ENCODE measurements around the gene HCN2.

Gene HCN2

DNA sequence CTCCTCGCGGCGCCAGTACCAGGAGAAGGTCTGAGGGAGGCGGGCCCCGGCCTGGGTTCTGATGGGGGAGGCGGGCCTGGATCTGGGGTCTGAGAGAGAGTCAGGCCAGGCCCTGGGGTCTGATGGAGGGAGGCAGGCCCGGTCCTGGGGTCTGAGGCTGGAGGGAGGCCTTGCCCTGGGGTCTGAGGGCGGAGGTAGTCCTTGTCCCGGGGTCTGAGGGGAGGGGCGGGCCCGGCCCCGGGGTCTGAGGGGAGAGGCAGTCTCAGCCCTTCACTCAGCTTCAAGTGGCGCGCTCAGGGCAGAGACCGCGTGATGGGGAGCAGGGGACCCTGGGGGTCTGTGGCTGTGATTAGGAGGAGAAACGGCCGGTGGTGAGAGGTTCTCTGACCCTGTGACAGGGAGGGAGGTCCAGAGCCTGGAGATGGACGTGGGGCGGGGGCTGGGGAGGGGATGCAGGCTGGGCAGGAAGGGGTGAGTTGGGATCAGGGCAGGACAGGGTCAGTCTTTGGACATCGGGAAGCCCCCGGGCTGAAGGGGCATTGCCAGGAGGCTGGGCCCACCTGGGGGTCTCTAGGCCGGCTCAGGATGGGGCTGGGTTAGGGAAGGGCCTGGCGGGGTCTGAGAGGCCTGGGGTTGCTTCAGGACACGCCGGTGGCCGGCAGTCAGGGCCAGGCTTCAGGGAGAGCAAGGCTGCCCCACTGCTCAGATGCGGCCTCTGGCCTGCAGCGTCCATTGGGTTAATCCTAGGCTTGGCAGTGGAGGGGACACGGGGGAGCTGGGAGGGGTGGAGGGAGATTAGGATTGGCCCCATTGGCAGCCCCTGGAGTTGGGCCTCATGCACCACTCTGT is 18.7 kb downstream of the HCN2 start:
- no peaks in the 10 kb centered on the region for H3K36me3 ChIP-seq (ENCODE audit: control insufficient read depth in 2 of 2, insufficient read depth in 2 of 2, low read length in 2 of 2)
- no peaks in the 10 kb centered on the region for H3K9me3 ChIP-seq (ENCODE audit: control insufficient read depth in 2 of 2, low read length in 2 of 2)
- no peak overlapping the region for H3K27ac ChIP-seq (ENCODE audit: low read length)
- peaks cover 7% of the 10 kb centered on the region for H3K4me1 ChIP-seq (ENCODE audit: control insufficient read depth, insufficient read depth, low read length)
- no peak overlapping the region for H3K4me3 ChIP-seq (ENCODE audit: low read length in 2 of 2)
- H3K27me3 ChIP-seq (ENCODE audit: control insufficient read depth in 1 of 2, insufficient read depth in 2 of 2, low read length in 2 of 2) = no peaks in the 10 kb centered on the region
- no peak overlapping the region for H3K9ac ChIP-seq (ENCODE audit: low read length in 2 of 2)

DNA sequence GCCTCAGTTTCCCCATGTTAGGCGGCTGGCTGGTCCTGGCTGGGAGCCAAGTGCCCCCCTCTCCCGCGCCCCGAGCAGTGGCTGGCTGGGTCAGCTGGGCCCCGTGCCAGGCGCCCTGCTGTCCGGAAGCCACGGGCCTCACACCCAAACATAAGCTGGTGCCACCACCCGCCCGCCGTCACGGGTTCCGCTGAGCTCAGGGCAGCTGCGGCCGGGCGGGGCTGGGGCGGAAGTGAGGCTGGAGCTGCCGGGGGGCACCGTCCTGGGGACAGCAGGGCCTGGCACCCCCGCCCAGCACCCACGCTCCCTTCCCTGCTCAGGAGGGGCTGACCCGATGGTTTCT is 19.3 kb downstream of the HCN2 start:
- H3K4me1 ChIP-seq (ENCODE audit: control insufficient read depth, insufficient read depth, low read length) = peaks cover 7% of the 10 kb centered on the region
- no peak overlapping the region for H3K27ac ChIP-seq (ENCODE audit: low read length)
- H3K9ac ChIP-seq (ENCODE audit: low read length in 2 of 2) = no peak overlapping the region
- H3K4me3 ChIP-seq (ENCODE audit: low read length in 2 of 2) = no peak overlapping the region
- H3K36me3 ChIP-seq (ENCODE audit: control insufficient read depth in 2 of 2, insufficient read depth in 2 of 2, low read length in 2 of 2) = no peaks in the 10 kb centered on the region
- no peaks in the 10 kb centered on the region for H3K9me3 ChIP-seq (ENCODE audit: control insufficient read depth in 2 of 2, low read length in 2 of 2)
- H3K27me3 ChIP-seq (ENCODE audit: control insufficient read depth in 1 of 2, insufficient read depth in 2 of 2, low read length in 2 of 2) = no peaks in the 10 kb centered on the region

DNA sequence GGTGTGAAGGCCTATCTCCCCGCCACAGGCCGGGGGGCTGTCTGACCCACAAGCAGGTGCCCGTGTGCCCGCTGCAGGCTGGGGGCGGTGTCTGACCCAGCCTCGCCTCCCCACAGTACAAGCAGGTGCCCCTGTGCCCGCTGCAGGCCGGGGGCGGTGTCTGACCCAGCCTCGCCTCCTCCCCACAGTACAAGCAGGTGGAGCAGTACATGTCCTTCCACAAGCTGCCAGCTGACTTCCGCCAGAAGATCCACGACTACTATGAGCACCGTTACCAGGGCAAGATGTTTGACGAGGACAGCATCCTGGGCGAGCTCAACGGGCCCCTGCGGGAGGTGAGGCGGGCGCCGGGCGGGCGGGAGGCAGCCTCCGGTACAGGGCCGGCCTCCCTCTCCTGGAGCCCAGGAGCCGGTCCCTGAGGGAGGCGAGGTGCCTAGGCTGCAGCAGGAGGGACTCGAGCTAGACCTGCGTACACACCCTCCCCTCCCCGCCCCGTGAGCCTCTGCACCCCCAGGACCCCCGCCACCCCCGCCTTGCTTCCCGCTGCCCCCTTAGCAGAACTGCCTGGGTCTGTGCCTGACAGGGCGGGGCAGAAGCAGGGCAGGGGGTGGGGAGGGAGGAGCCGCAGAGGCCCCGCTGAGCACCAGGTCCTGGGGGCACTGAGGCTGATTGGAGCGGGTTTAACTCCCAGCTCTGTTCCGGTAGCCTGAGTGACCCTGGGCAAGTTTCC is 20.6 kb downstream of the HCN2 start:
- H3K27me3 ChIP-seq (ENCODE audit: control insufficient read depth in 1 of 2, insufficient read depth in 2 of 2, low read length in 2 of 2) = no peaks in the 10 kb centered on the region
- H3K36me3 ChIP-seq (ENCODE audit: control insufficient read depth in 2 of 2, insufficient read depth in 2 of 2, low read length in 2 of 2) = no peaks in the 10 kb centered on the region
- H3K4me3 ChIP-seq (ENCODE audit: low read length in 2 of 2) = no peak overlapping the region
- H3K9ac ChIP-seq (ENCODE audit: low read length in 2 of 2) = no peak overlapping the region
- H3K27ac ChIP-seq (ENCODE audit: low read length) = no peak overlapping the region
- peaks cover 7% of the 10 kb centered on the region for H3K4me1 ChIP-seq (ENCODE audit: control insufficient read depth, insufficient read depth, low read length)
- H3K9me3 ChIP-seq (ENCODE audit: control insufficient read depth in 2 of 2, low read length in 2 of 2) = no peaks in the 10 kb centered on the region

DNA sequence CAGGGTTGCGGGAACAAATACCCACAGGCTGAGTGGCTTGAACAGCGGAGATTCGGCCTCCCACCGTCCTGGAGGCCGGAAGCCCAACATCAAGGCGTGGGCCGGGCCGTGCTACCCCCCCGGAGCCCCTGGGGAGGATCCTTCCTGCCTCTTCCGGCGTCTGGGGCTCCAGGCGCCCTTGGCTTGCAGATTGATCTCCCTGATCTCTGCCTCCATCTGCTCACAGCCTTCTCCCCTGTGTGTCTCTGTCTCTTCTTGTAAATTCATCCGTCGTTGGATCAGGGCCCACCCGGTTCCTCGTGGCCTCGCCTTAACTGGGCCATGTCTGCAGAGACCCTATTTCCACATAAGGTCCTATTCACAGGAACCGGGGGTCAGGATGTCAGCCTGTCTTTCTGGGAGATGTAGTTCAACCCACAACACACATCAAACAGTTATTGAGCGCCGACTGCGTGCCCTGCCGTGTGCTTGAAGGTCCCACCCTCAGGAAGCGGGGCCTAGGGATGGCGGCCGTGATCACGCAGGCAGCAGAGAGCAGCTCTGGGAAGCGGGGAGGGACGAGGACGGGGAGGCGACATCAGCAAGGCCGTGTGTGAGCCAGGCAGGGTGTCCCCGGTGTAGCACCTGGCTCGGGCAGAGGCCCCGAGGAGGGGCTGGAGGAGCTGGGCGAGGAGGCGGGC is 21.3 kb downstream of the HCN2 start:
- Histone ChIP-seq H3K27me3 (ENCODE audit: control insufficient read depth in 1 of 2, insufficient read depth in 2 of 2, low read length in 2 of 2) (peaks cover 0 to 3% of the 10 kb centered on the region in 2 donors), H3K4me1 (ENCODE audit: control insufficient read depth, insufficient read depth, low read length) (peaks cover 7% of the 10 kb centered on the region), H3K27ac (ENCODE audit: low read length) (no peak overlapping the region), H3K9me3 (ENCODE audit: control insufficient read depth in 2 of 2, low read length in 2 of 2) (no peaks in the 10 kb centered on the region), H3K9ac (ENCODE audit: low read length in 2 of 2) (no peak overlapping the region), H3K36me3 (ENCODE audit: control insufficient read depth in 2 of 2, insufficient read depth in 2 of 2, low read length in 2 of 2) (no peaks in the 10 kb centered on the region), H3K4me3 (ENCODE audit: low read length in 2 of 2) (no peak overlapping the region)

DNA sequence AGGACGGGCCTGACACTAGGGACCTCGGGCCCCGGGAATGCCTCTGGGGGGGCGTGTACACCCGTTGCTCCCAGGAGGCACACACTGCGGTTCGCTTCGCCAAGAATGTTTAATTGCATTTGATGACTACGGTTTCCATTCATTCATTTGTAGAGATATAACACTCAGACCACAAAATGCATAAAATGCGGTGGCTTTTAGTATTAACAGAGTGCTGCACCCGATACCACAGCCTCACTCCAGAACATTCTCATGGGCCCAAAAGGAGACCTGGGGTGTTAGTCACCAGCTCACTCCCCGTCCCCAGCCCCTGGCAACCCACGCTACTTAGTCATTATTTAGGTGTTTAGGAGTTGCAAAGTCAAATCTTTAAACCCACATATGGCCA is 21.8 kb downstream of the HCN2 start:
- peaks cover 0 to 3% of the 10 kb centered on the region in 2 donors for H3K27me3 ChIP-seq (ENCODE audit: control insufficient read depth in 1 of 2, insufficient read depth in 2 of 2, low read length in 2 of 2)
- H3K9me3 ChIP-seq (ENCODE audit: control insufficient read depth in 2 of 2, low read length in 2 of 2) = no peaks in the 10 kb centered on the region
- no peaks in the 10 kb centered on the region for H3K36me3 ChIP-seq (ENCODE audit: control insufficient read depth in 2 of 2, insufficient read depth in 2 of 2, low read length in 2 of 2)
- H3K4me1 ChIP-seq (ENCODE audit: control insufficient read depth, insufficient read depth, low read length) = peaks cover 7% of the 10 kb centered on the region
- H3K4me3 ChIP-seq (ENCODE audit: low read length in 2 of 2) = no peak overlapping the region
- H3K9ac ChIP-seq (ENCODE audit: low read length in 2 of 2) = no peak overlapping the region
- H3K27ac ChIP-seq (ENCODE audit: low read length) = no peak overlapping the region

DNA sequence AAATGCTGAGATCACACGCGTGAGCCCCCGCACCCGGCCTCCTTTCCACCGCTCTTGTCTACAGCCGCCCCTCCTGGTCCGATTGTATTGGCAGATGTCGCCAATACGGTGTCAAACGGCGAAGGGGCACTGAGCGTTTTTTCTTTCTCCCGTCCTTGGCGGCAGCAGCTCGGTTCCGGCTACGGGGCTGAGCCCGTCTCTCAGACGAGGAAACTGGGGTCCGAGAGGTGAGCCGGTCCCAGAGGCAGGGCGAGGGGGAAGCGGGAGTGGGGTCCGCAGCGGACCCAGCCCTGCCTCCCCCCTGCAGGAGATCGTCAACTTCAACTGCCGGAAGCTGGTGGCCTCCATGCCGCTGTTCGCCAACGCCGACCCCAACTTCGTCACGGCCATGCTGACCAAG is 23.3 kb downstream of the HCN2 start:
- no peak overlapping the region for H3K9ac ChIP-seq (ENCODE audit: low read length in 2 of 2)
- peaks cover 7% of the 10 kb centered on the region for H3K4me1 ChIP-seq (ENCODE audit: control insufficient read depth, insufficient read depth, low read length)
- no peaks in the 10 kb centered on the region for H3K9me3 ChIP-seq (ENCODE audit: control insufficient read depth in 2 of 2, low read length in 2 of 2)
- H3K4me3 ChIP-seq (ENCODE audit: low read length in 2 of 2) = no peak overlapping the region
- H3K36me3 ChIP-seq (ENCODE audit: control insufficient read depth in 2 of 2, insufficient read depth in 2 of 2, low read length in 2 of 2) = peaks cover 0 to 2% of the 10 kb centered on the region in 2 donors
- H3K27ac ChIP-seq (ENCODE audit: low read length) = no peak overlapping the region
- peaks cover 0 to 3% of the 10 kb centered on the region in 2 donors for H3K27me3 ChIP-seq (ENCODE audit: control insufficient read depth in 1 of 2, insufficient read depth in 2 of 2, low read length in 2 of 2)

DNA sequence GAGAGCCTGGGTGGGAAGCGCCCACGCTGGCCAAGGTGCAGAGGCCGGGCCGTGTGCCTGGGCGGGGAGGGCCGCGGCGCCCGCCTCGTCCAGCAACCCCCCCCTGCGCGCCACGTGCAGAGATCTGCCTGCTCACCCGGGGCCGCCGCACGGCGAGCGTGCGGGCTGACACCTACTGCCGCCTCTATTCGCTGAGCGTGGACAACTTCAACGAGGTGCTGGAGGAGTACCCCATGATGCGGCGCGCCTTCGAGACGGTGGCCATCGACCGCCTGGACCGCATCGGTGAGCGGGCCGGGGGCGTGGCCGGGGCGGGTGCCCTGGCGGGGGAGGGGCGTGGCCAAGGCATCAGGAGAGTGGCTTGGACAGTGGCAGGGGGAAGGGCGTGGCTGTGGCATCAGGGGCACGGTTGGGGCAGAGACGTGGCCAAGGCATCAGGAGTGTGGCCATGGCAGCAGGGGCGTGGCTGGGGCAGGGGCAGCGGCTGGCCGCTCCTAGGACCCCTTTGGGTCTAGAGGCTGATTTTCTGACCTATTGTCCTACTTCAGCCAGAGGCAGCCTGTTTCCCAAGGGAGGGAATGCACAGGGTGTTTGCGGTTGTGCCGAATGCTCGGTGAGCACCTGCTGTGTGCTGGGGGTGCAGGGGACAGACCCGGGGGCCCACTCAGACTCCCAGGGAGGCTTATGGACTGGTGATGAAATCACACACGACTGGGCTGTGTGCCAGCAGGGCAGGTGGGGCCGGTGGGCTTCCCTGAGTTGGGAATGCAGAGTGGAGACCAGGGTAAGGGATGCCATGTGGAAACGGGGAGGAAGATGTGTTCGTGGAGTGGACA is 24.3 kb downstream of the HCN2 start:
- no peak overlapping the region for H3K27ac ChIP-seq (ENCODE audit: low read length)
- no peak overlapping the region for H3K4me3 ChIP-seq (ENCODE audit: low read length in 2 of 2)
- no peaks in the 10 kb centered on the region for H3K9me3 ChIP-seq (ENCODE audit: control insufficient read depth in 2 of 2, low read length in 2 of 2)
- H3K4me1 ChIP-seq (ENCODE audit: control insufficient read depth, insufficient read depth, low read length) = peaks cover 7% of the 10 kb centered on the region
- H3K27me3 ChIP-seq (ENCODE audit: control insufficient read depth in 1 of 2, insufficient read depth in 2 of 2, low read length in 2 of 2) = peaks cover 0 to 3% of the 10 kb centered on the region in 2 donors
- no peak overlapping the region for H3K9ac ChIP-seq (ENCODE audit: low read length in 2 of 2)
- H3K36me3 ChIP-seq (ENCODE audit: control insufficient read depth in 2 of 2, insufficient read depth in 2 of 2, low read length in 2 of 2) = peaks cover 0 to 9% of the 10 kb centered on the region in 2 donors

DNA sequence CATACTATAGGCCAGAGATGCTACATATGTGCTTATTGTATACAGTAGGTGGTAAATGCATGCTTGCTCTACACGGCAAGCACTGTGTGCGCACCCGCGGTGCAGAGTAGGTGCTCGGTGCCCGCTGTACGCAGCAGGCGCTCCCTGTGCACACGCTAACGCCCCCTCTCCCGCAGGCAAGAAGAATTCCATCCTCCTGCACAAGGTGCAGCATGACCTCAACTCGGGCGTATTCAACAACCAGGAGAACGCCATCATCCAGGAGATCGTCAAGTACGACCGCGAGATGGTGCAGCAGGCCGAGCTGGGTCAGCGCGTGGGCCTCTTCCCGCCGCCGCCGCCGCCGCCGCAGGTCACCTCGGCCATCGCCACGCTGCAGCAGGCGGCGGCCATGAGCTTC is 25.9 kb downstream of the HCN2 start:
- Histone ChIP-seq H3K9me3 (ENCODE audit: control insufficient read depth in 2 of 2, low read length in 2 of 2) (no peaks in the 10 kb centered on the region), H3K27ac (ENCODE audit: low read length) (no peak overlapping the region), H3K36me3 (ENCODE audit: control insufficient read depth in 2 of 2, insufficient read depth in 2 of 2, low read length in 2 of 2) (peaks cover 0 to 16% of the 10 kb centered on the region in 2 donors), H3K27me3 (ENCODE audit: control insufficient read depth in 1 of 2, insufficient read depth in 2 of 2, low read length in 2 of 2) (peaks cover 0 to 3% of the 10 kb centered on the region in 2 donors), H3K4me3 (ENCODE audit: low read length in 2 of 2) (no peak overlapping the region), H3K9ac (ENCODE audit: low read length in 2 of 2) (no peak overlapping the region), H3K4me1 (ENCODE audit: control insufficient read depth, insufficient read depth, low read length) (peaks cover 7% of the 10 kb centered on the region)

DNA sequence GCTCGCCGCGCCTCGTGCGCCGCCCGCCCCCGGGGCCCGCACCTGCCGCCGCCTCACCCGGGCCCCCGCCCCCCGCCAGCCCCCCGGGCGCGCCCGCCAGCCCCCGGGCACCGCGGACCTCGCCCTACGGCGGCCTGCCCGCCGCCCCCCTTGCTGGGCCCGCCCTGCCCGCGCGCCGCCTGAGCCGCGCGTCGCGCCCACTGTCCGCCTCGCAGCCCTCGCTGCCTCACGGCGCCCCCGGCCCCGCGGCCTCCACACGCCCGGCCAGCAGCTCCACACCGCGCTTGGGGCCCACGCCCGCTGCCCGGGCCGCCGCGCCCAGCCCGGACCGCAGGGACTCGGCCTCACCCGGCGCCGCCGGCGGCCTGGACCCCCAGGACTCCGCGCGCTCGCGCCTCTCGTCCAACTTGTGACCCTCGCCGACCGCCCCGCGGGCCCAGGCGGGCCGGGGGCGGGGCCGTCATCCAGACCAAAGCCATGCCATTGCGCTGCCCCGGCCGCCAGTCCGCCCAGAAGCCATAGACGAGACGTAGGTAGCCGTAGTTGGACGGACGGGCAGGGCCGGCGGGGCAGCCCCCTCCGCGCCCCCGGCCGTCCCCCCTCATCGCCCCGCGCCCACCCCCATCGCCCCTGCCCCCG is 26.5 kb downstream of the HCN2 start:
- no peak overlapping the region for H3K4me3 ChIP-seq (ENCODE audit: low read length in 2 of 2)
- peaks cover 0 to 16% of the 10 kb centered on the region in 2 donors for H3K36me3 ChIP-seq (ENCODE audit: control insufficient read depth in 2 of 2, insufficient read depth in 2 of 2, low read length in 2 of 2)
- H3K9ac ChIP-seq (ENCODE audit: low read length in 2 of 2) = no peak overlapping the region

More for the DNA sequence above, 26.5 kb downstream of the HCN2 start:
- Histone ChIP-seq H3K27ac (ENCODE audit: low read length) (no peak overlapping the region), H3K9me3 (ENCODE audit: control insufficient read depth in 2 of 2, low read length in 2 of 2) (no peaks in the 10 kb centered on the region), H3K4me1 (ENCODE audit: control insufficient read depth, insufficient read depth, low read length) (peaks cover 2% of the 10 kb centered on the region), H3K27me3 (ENCODE audit: control insufficient read depth in 1 of 2, insufficient read depth in 2 of 2, low read length in 2 of 2) (peaks cover 0 to 3% of the 10 kb centered on the region in 2 donors)

Data from stomach smooth muscle (tissue), 2 donors.